Transverse colon (tissue), 4 donors: ENCODE measurements around the gene SSBP2.

Experiments
- CTCF ChIP-seq, 5 experiments: fragments of 200-600 bp in 3 of 5; fragments of 450-650 bp in 2 of 5; sonication (generic) in 3 of 5; IDR thresholded peaks; 1 replicate in 2 of 5; 2 replicates in 3 of 5; pipeline ENCODE4 v1.5.1; 2016 to 2017; ENCODE audit warnings: antibody characterized with exemption in 5 of 5, inconsistent platforms in 3 of 5, mild to moderate bottlenecking in 2 of 5, moderate library complexity in 1 of 5
- EP300 ChIP-seq: sonication (generic); formaldehyde crosslinking; IDR thresholded peaks from one replicate; pipeline ENCODE4 v1.6.1; 2017; ENCODE audit warnings: antibody characterized with exemption, low read depth
- POLR2A ChIP-seq: fragments of 450-650 bp; IDR thresholded peaks from one replicate; pipeline ENCODE4 v1.6.1; 2016; ENCODE audit warnings: antibody characterized with exemption, mild to moderate bottlenecking, moderate library complexity
- POLR2AphosphoS5 ChIP-seq, 3 donors: sonication (generic); formaldehyde crosslinking; IDR thresholded peaks; one replicate each; pipeline ENCODE4 v1.6.1; 2016; ENCODE audit warnings: antibody characterized with exemption in 3 of 3

- TF ChIP-seq CTCF (IDR thresholded peaks at IDR 0.05) (no peak), POLR2A (no peak), EP300 (no peak), POLR2AphosphoS5 (IDR thresholded peaks at IDR 0.05) (no peak)
These were observed 367.0 kb downstream of the SSBP2 start for GRCh38 chr5:81383867-81384266.
